H9 (cell line): Measurements from ENCODE around the gene G6PC2. TPM values are rescaled to one million over a fixed set of nuclear protein-coding genes. Genes with fewer than 3 reads are reported as not detected.

Experiments used
- DNase-seq: peaks from one replicate; pipeline ENCODE4 v3.0.0-alpha.2; 2017
- H2AFZ ChIP-seq: one replicate; pipeline ENCODE4 v1.6.1; 2013; ENCODE audit warnings: mild to moderate bottlenecking, low read length, control low read depth, moderate library complexity
- H2AK5ac ChIP-seq: 2 replicates; pipeline ENCODE4 v1.6.1; 2013; ENCODE audit warnings: low read length, control low read depth, mixed read lengths; ENCODE audit not compliant: insufficient read length
- H2BK120ac ChIP-seq: one replicate; pipeline ENCODE4 v1.6.1; 2013; ENCODE audit warnings: low read depth, mild to moderate bottlenecking, low read length, control low read depth, inconsistent platforms; ENCODE audit not compliant: poor library complexity, severe bottlenecking
- H2BK12ac ChIP-seq: 2 replicates; pipeline ENCODE4 v1.6.1; 2013; ENCODE audit warnings: low read length, control low read depth, mixed read lengths, low read depth; ENCODE audit not compliant: insufficient read length
- H2BK15ac ChIP-seq: 2 replicates; pipeline ENCODE4 v1.6.1; 2013; ENCODE audit warnings: low read depth, low read length, control low read depth
- H2BK20ac ChIP-seq: one replicate; pipeline ENCODE4 v1.6.1; 2013; ENCODE audit warnings: low read depth, mild to moderate bottlenecking, low read length, control low read depth, inconsistent platforms; ENCODE audit not compliant: poor library complexity, severe bottlenecking
- H2BK5ac ChIP-seq: 2 replicates; pipeline ENCODE4 v1.6.1; 2013; ENCODE audit warnings: low read length, control low read depth, mixed read lengths; ENCODE audit not compliant: insufficient read length
- H3K14ac ChIP-seq: 2 replicates; pipeline ENCODE4 v1.6.1; 2013; ENCODE audit warnings: low read length, control low read depth; ENCODE audit not compliant: insufficient read depth
- H3K18ac ChIP-seq: 2 replicates; pipeline ENCODE4 v1.6.1; 2013; ENCODE audit warnings: low read depth, mild to moderate bottlenecking, mixed read lengths, low read length, control low read depth; ENCODE audit not compliant: insufficient read length
- H3K23ac ChIP-seq: 2 replicates; pipeline ENCODE4 v1.6.1; 2013; ENCODE audit warnings: low read length, control low read depth, mixed read lengths, low read depth; ENCODE audit not compliant: insufficient read length
- H3K23me2 ChIP-seq: 2 replicates; pipeline ENCODE4 v1.6.1; 2013; ENCODE audit warnings: low read depth, mild to moderate bottlenecking, mixed read lengths, low read length, control low read depth; ENCODE audit not compliant: insufficient read length, poor library complexity, severe bottlenecking
- H3K27ac ChIP-seq: 2 replicates; pipeline ENCODE4 v1.5.1; 2013; ENCODE audit warnings: low read length, control low read depth, mixed read lengths, low read depth; ENCODE audit not compliant: insufficient read length
- H3K27me3 ChIP-seq: 2 replicates; pipeline ENCODE4 v1.6.1; 2013; ENCODE audit warnings: low read length, control low read depth, inconsistent platforms; ENCODE audit not compliant: insufficient read depth
- H3K4ac ChIP-seq: 2 replicates; pipeline ENCODE4 v1.6.1; 2013; ENCODE audit warnings: low read depth, mild to moderate bottlenecking, control low read depth, inconsistent platforms, low read length, moderate library complexity
- H3K4me1 ChIP-seq: 2 replicates; pipeline ENCODE4 v1.6.1; 2013; ENCODE audit warnings: low read length, control low read depth, inconsistent platforms; ENCODE audit not compliant: insufficient read depth
- H3K4me2 ChIP-seq: 2 replicates; pipeline ENCODE4 v1.6.1; 2013; ENCODE audit warnings: low read length, control low read depth, mixed read lengths; ENCODE audit not compliant: insufficient read length, insufficient read depth
- H3K56ac ChIP-seq: 2 replicates; pipeline ENCODE4 v1.6.1; 2013; ENCODE audit warnings: low read depth, mild to moderate bottlenecking, mixed read lengths, low read length, control low read depth; ENCODE audit not compliant: insufficient read length
- H3K79me1 ChIP-seq: 2 replicates; pipeline ENCODE4 v1.6.1; 2013; ENCODE audit warnings: low read depth, mild to moderate bottlenecking, moderate library complexity, low read length, control low read depth, inconsistent platforms; ENCODE audit not compliant: insufficient read depth, poor library complexity, severe bottlenecking
- H3K79me2 ChIP-seq: 2 replicates; pipeline ENCODE4 v1.6.1; 2013; ENCODE audit warnings: low read length, control low read depth, inconsistent platforms; ENCODE audit not compliant: insufficient read depth
- H3K9ac ChIP-seq: 2 replicates; pipeline ENCODE4 v1.6.1; 2013; ENCODE audit warnings: low read length, control low read depth, mixed read lengths; ENCODE audit not compliant: insufficient read length; ENCODE audit errors: extremely low read depth
- H3K9me3 ChIP-seq: one replicate; pipeline ENCODE4 v1.6.1; 2013; ENCODE audit warnings: low read depth, low read length, inconsistent platforms; ENCODE audit not compliant: control insufficient read depth
- H3T11ph ChIP-seq: one replicate; pipeline ENCODE4 v1.6.1; 2013; ENCODE audit warnings: mild to moderate bottlenecking, low read length, control low read depth, inconsistent platforms
- H4K20me1 ChIP-seq: one replicate; pipeline ENCODE4 v1.6.1; 2013; ENCODE audit not compliant: control insufficient read depth, insufficient read length, insufficient read depth
- H4K5ac ChIP-seq: 2 replicates; pipeline ENCODE4 v1.6.1; 2013; ENCODE audit warnings: low read depth, mild to moderate bottlenecking, mixed read lengths, low read length, control low read depth; ENCODE audit not compliant: insufficient read length
- H4K8ac ChIP-seq: replicated peaks from 2 replicates; pipeline ENCODE4 v1.6.1; 2013; ENCODE audit warnings: low read length, control low read depth, mixed read lengths, low read depth; ENCODE audit not compliant: insufficient read length
- H4K91ac ChIP-seq: 2 replicates; pipeline ENCODE4 v1.6.1; 2013; ENCODE audit warnings: low read depth, mild to moderate bottlenecking, moderate library complexity, mixed read lengths, low read length, control low read depth; ENCODE audit not compliant: insufficient read length
- H3K27ac Mint-ChIP-seq, 3 experiments: 2 replicates in 2 of 3; 3 replicates in 1 of 3; pipeline ENCODE4 v1.8.0; 2020 to 2021; ENCODE audit warnings: mixed read lengths in 3 of 3, mild to moderate bottlenecking in 1 of 3, moderate library complexity in 1 of 3
- H3K27me3 Mint-ChIP-seq: 2 replicates; pipeline ENCODE4 v1.8.0; 2021; ENCODE audit warnings: low read depth, mild to moderate bottlenecking, moderate library complexity, mixed read lengths
- H3K36me3 Mint-ChIP-seq, 3 experiments: 2 replicates in 2 of 3; 3 replicates in 1 of 3; pipeline ENCODE4 v1.8.0; 2020 to 2021; ENCODE audit warnings: low read depth in 3 of 3, mixed read lengths in 3 of 3; ENCODE audit not compliant: insufficient read depth in 1 of 3
- H3K4me1 Mint-ChIP-seq, 2 experiments: 2 replicates each; pipeline ENCODE4 v1.8.0; 2020; ENCODE audit warnings: mixed read lengths in 2 of 2
- H3K4me3 Mint-ChIP-seq, 2 experiments: 2 replicates in 1 of 2; 3 replicates in 1 of 2; pipeline ENCODE4 v1.8.0; 2020 to 2021; ENCODE audit warnings: mild to moderate bottlenecking in 2 of 2, mixed read lengths in 2 of 2, moderate library complexity in 1 of 2
- H3K9me3 Mint-ChIP-seq, 2 experiments: 2 replicates in 1 of 2; 3 replicates in 1 of 2; pipeline ENCODE4 v1.8.0; 2020; ENCODE audit warnings: mild to moderate bottlenecking in 2 of 2, mixed read lengths in 2 of 2, moderate library complexity in 1 of 2
- WGBS: extraction: QIAGEN DNeasy Blood & Tissue Kit; methylation state at CpG from one replicate; pipeline ENCODE4 v1.1.7; 2013; ENCODE audit warnings: missing lambda C conversion rate, low lambda C conversion rate, mixed read lengths; ENCODE audit not compliant: insufficient read length; ENCODE audit errors: extremely low coverage; 5-methylcytosine and 5-hydroxymethylcytosine counted together
- total RNA-seq: library from RNA; stranded (reverse); gene quantifications from 2 replicates; pipeline ENCODE4 v1.2.1, GENCODE V29; 2021
- TF ChIP-seq, protein P1 (sequence below): fragments of 200-600 bp; sonication (generic); conservative IDR thresholded peaks from 3 replicates; pipeline ENCODE4 v1.8.0; 2021; ENCODE audit warnings: antibody characterized with exemption, mild to moderate bottlenecking

G6PC2 gene
- total RNA-seq, 1 experiment from 2014 or later, result not detected

- H3K9ac ChIP-seq, result no peak overlapping the region
- H3K4me3 Mint-ChIP-seq, result no peak overlapping the region
Measured at GRCh38 chr2:168910330-168910729, 9.2 kb downstream of the G6PC2 start.

More at GRCh38 chr2:168910330-168910729, 9.2 kb downstream of the G6PC2 start:
- no peaks in the 10 kb centered on the region for H3K9me3 ChIP-seq
- H3T11ph ChIP-seq, result no peak overlapping the region
- peaks cover 0 to 1% (median under 1%) of the 10 kb centered on the region in 3 experiments; a peak in 2 of 7 replicates for H3K36me3 Mint-ChIP-seq
- no peak overlapping the region for H2AFZ ChIP-seq
- no peak overlapping the region for H3K4me2 ChIP-seq
- no peaks in the 10 kb centered on the region for H3K23me2 ChIP-seq
- H4K20me1 ChIP-seq, result no peaks in the 10 kb centered on the region
- no peak overlapping the region for H3K4ac ChIP-seq
- H3K18ac ChIP-seq, result no peak overlapping the region
- peaks cover 27% of the 10 kb centered on the region for H3K4me1 ChIP-seq
- peaks cover 76 to 78% of the 10 kb centered on the region in 2 experiments for H3K4me1 Mint-ChIP-seq
- no peaks in the 10 kb centered on the region; the same call in 1 of the 2 replicates for H3K27me3 ChIP-seq
- no peak overlapping the region for H2BK12ac ChIP-seq
- no peak overlapping the region for H2BK20ac ChIP-seq
- H3K79me2 ChIP-seq, result no peaks in the 10 kb centered on the region
- peaks cover under 1% of the 10 kb centered on the region in 2 experiments for H3K9me3 Mint-ChIP-seq
- no peak overlapping the region for H3K23ac ChIP-seq
- H2BK120ac ChIP-seq, result no peak overlapping the region
- H4K8ac ChIP-seq, result no peak overlapping the region
- H4K91ac ChIP-seq, result no peak overlapping the region
- no peak for DNase-seq
- no peak overlapping the region for H2BK15ac ChIP-seq
- no peak overlapping the region for H4K5ac ChIP-seq
- no peaks in the 10 kb centered on the region for H3K79me1 ChIP-seq
- no peaks in the 10 kb centered on the region; the same call in 1 of the 2 replicates for H3K27me3 Mint-ChIP-seq
- no CpG with 5 or more reads among the region's 5 CpGs for WGBS
- no peak overlapping the region for H2AK5ac ChIP-seq
- H2BK5ac ChIP-seq, result no peak overlapping the region
- no peak overlapping the region for H3K56ac ChIP-seq
- no peak overlapping the region for H3K27ac Mint-ChIP-seq
- TF ChIP-seq, protein P1, sequence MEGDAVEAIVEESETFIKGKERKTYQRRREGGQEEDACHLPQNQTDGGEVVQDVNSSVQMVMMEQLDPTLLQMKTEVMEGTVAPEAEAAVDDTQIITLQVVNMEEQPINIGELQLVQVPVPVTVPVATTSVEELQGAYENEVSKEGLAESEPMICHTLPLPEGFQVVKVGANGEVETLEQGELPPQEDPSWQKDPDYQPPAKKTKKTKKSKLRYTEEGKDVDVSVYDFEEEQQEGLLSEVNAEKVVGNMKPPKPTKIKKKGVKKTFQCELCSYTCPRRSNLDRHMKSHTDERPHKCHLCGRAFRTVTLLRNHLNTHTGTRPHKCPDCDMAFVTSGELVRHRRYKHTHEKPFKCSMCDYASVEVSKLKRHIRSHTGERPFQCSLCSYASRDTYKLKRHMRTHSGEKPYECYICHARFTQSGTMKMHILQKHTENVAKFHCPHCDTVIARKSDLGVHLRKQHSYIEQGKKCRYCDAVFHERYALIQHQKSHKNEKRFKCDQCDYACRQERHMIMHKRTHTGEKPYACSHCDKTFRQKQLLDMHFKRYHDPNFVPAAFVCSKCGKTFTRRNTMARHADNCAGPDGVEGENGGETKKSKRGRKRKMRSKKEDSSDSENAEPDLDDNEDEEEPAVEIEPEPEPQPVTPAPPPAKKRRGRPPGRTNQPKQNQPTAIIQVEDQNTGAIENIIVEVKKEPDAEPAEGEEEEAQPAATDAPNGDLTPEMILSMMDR, result no peak
- no peak overlapping the region for H3K14ac ChIP-seq
- no peak overlapping the region for H3K27ac ChIP-seq
